Activated naive CD4-positive, alpha-beta T cell treated with anti-CD3 and anti-CD28 coated beads for 36 hours (primary cell): ENCODE measurements around the gene SPAG5. TPM values are rescaled to one million over a fixed set of nuclear protein-coding genes. Genes with fewer than 3 reads are reported as not detected.

ENCODE experiments used
- CTCF ChIA-PET: fragments of 350-600 bp; sonication (Branson Sonifier 250); formaldehyde crosslinking; loops from one replicate; lab custom pipeline; 2021; ENCODE audit warnings: antibody characterized with exemption; lab: Charles Lee
- DNase-seq: peaks from one replicate; pipeline ENCODE4 v3.0.0-alpha.2; 2020
- H3K27ac Mint-ChIP-seq: one replicate; pipeline ENCODE4 v1.8.0; 2021; ENCODE audit warnings: mild to moderate bottlenecking, mixed read lengths
- H3K27me3 Mint-ChIP-seq: one replicate; pipeline ENCODE4 v1.8.0; 2021; ENCODE audit warnings: low read depth, mixed read lengths
- H3K36me3 Mint-ChIP-seq: one replicate; pipeline ENCODE4 v1.8.0; 2021; ENCODE audit warnings: low read depth, mixed read lengths
- H3K4me1 Mint-ChIP-seq: one replicate; pipeline ENCODE4 v1.8.0; 2021; ENCODE audit warnings: low read depth, mixed read lengths
- H3K4me3 Mint-ChIP-seq: one replicate; pipeline ENCODE4 v1.8.0; 2021; ENCODE audit warnings: mild to moderate bottlenecking, moderate library complexity, mixed read lengths
- H3K9me3 Mint-ChIP-seq: one replicate; pipeline ENCODE4 v1.8.0; 2021; ENCODE audit warnings: mixed read lengths
- intact Hi-C: fragments of 100-400 bp; cut with micrococcal nuclease; formaldehyde crosslinking; loops from one replicate; pipeline ENCODE4 v1.15.1; 2023
- total RNA-seq, 2 experiments: library from RNA; stranded (reverse); gene quantifications; one replicate each; pipeline ENCODE4 v1.2.3, GENCODE V29; 2021

SPAG5 gene
- total RNA-seq, 2 experiments from 2014 or later, result 210 to 216 TPM

GRCh38 chr17:28536532-28537218, 62.1 kb downstream of the SPAG5 start:
- H3K4me3 Mint-ChIP-seq, result no peak overlapping the region
- H3K27me3 Mint-ChIP-seq, result no peaks in the 10 kb centered on the region
- H3K9me3 Mint-ChIP-seq, result no peaks in the 10 kb centered on the region
- no peaks in the 10 kb centered on the region for H3K36me3 Mint-ChIP-seq
- H3K4me1 Mint-ChIP-seq, result no peaks in the 10 kb centered on the region
- intact Hi-C loops, result no loop called here
- H3K27ac Mint-ChIP-seq, result no peak overlapping the region
- CTCF ChIA-PET, result interaction anchor here (0.9 to 1.9 kb wide), 8 partner anchors 8 to 120 kb away, joined by 3 to 7 read pairs (median 4); no protein-coding TSS in a partner anchor
- no peak for DNase-seq

DNA sequence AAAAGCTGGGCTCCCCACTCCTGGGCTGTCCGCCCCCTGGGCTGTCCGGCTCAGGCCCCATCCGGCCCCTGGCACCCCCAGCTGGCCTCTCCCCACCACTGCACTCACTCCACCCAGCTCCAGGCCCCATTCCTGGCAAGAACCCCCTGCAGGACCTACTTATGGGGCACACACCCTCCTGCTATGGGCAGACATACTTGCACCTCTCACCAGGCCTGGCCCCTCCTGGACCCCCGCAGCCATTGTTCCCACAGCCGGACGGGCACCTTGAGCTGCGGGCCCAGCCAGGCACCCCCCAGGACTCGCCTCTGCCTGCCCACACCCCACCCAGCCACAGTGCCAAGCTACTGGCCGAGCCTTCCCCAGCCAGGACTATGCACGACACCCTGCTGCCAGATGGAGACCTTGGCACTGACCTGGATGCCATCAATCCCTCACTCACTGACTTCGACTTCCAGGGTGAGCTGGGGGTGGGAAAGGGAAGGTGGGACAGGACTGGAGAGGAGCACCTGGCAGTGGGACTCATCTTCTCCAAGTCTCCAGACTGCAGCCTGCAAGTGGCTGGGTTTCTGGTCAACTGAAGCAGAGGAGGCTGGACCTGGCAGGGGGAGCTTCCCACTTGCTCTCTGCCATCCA, 64.0 kb downstream of the SPAG5 start:
- Mint-ChIP-seq H3K27me3 (no peaks in the 10 kb centered on the region), H3K9me3 (no peaks in the 10 kb centered on the region), H3K4me1 (no peaks in the 10 kb centered on the region), H3K36me3 (no peaks in the 10 kb centered on the region), H3K4me3 (no peak overlapping the region), H3K27ac (no peak overlapping the region)
- intact Hi-C loops, result no loop called here
- CTCF ChIA-PET, result interaction anchor here (0.6 to 0.9 kb wide), 2 partner anchors 9 to 135 kb away, joined by 3 to 5 read pairs; no protein-coding TSS in a partner anchor
- no peak for DNase-seq

GRCh38 chr17:28533091-28533807, 65.6 kb downstream of the SPAG5 start:
- Mint-ChIP-seq H3K9me3 (no peaks in the 10 kb centered on the region), H3K36me3 (no peaks in the 10 kb centered on the region), H3K4me1 (no peaks in the 10 kb centered on the region), H3K27me3 (no peaks in the 10 kb centered on the region), H3K27ac (no peak overlapping the region), H3K4me3 (no peak overlapping the region)
- CTCF ChIA-PET, result no interaction called here
- no peak for DNase-seq
- intact Hi-C loops, result no loop called here

DNA sequence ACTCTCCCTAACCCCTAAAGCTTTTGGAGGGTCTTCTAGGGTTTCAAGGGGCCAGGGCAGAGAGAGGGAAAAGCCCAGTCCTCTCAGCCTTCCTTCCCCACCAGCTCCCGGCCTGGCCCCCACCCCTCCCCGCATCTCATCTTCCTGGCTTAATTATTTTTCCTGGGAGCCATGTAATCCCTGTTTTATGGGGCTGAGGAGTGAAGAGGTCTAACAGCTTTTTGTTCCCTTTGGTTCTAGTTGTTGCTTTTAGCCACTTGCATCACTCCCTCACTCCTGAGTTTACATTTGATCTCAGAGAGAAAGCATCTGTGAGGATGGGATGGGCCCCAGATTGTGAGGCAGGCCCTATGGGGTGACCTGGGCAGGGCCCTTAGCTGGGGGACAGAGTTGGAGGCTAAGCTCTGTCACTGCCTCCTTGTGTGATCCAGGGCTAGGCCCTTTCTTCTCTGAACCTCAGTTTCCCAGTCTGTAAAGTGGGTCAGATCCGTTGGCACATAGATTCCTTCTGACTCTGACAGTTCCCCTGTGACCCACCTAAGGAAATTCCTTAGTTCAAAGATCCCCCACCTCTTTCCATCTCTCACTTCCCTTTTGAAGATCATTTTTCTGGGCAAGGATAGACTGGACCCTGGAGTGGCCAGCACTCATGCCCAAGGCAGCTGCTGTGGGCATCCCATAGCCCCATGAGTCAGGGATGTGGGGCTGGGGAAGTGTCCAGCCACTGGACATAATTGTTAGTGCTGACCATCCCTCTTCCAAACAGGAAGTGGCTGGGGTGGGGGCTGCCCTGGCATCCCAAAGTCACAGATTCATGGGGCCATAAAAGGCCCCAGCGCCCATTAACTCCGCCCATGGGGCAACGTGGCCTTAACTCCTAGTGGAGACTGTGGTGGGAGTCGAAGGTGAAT, 66.5 kb downstream of the SPAG5 start:
- CTCF ChIA-PET, result interaction anchor here (1.0 kb wide), 1 partner anchor 28 kb away, joined by 5 read pairs; no protein-coding TSS in a partner anchor
- no peaks in the 10 kb centered on the region for H3K27me3 Mint-ChIP-seq
- DNase-seq, result no peak
- intact Hi-C loops, result no loop called here
- no peak overlapping the region for H3K27ac Mint-ChIP-seq
- H3K4me3 Mint-ChIP-seq, result no peak overlapping the region
- no peaks in the 10 kb centered on the region for H3K9me3 Mint-ChIP-seq
- no peaks in the 10 kb centered on the region for H3K4me1 Mint-ChIP-seq
- H3K36me3 Mint-ChIP-seq, result no peaks in the 10 kb centered on the region

- DNase-seq, result no peak
- intact Hi-C loops, result no loop called here
- Mint-ChIP-seq H3K4me1 (no peaks in the 10 kb centered on the region), H3K4me3 (no peak overlapping the region), H3K9me3 (no peaks in the 10 kb centered on the region), H3K36me3 (no peaks in the 10 kb centered on the region), H3K27ac (no peak overlapping the region), H3K27me3 (no peaks in the 10 kb centered on the region)
- CTCF ChIA-PET, result interaction anchor here (0.5 kb wide), 2 partner anchors 10 to 103 kb away, joined by 4 to 5 read pairs; no protein-coding TSS in a partner anchor
Observed at GRCh38 chr17:28530926-28531325, 67.9 kb downstream of the SPAG5 start.

DNA sequence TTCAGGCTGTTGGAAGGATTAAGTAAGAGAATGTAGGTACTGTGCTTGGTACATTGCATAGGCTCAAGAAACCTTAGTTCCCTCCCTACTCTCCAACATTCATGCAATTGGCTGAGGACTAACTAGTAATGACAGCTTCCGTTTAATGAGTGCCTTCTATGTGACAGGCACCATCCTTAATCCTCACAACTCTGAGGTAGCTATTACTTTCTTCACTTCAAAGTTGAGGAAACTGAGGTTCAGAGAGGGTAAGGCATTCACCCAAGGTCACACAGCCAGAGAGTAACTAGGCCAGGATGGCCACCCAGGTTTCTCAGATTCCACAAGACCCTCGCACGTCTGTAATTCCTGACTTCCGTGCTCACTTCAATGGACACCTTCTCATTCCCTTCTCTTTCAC, 68.6 kb downstream of the SPAG5 start:
- Mint-ChIP-seq H3K27ac (no peak overlapping the region), H3K4me3 (no peak overlapping the region), H3K9me3 (no peaks in the 10 kb centered on the region), H3K36me3 (no peaks in the 10 kb centered on the region), H3K4me1 (no peaks in the 10 kb centered on the region), H3K27me3 (no peaks in the 10 kb centered on the region)
- DNase-seq, result no peak
- CTCF ChIA-PET, result no interaction called here
- intact Hi-C loops, result no loop called here

- no peaks in the 10 kb centered on the region for H3K36me3 Mint-ChIP-seq
- no peaks in the 10 kb centered on the region for H3K4me1 Mint-ChIP-seq
- no peaks in the 10 kb centered on the region for H3K27me3 Mint-ChIP-seq
- intact Hi-C loops, result no loop called here
- H3K27ac Mint-ChIP-seq, result no peak overlapping the region
- CTCF ChIA-PET, result interaction anchor here (0.8 to 1.2 kb wide), 3 partner anchors 8 to 610 kb away, joined by 3 read pairs; no protein-coding TSS in a partner anchor
- H3K9me3 Mint-ChIP-seq, result no peaks in the 10 kb centered on the region
- no peak for DNase-seq
- no peak overlapping the region for H3K4me3 Mint-ChIP-seq
Observed at GRCh38 chr17:28529013-28529400, 69.8 kb downstream of the SPAG5 start.

- no peaks in the 10 kb centered on the region for H3K4me1 Mint-ChIP-seq
- intact Hi-C loops, result no loop called here
- H3K36me3 Mint-ChIP-seq, result no peaks in the 10 kb centered on the region
- no peak for DNase-seq
- no peaks in the 10 kb centered on the region for H3K27me3 Mint-ChIP-seq
- H3K27ac Mint-ChIP-seq, result no peak overlapping the region
- no peaks in the 10 kb centered on the region for H3K9me3 Mint-ChIP-seq
- H3K4me3 Mint-ChIP-seq, result no peak overlapping the region
- CTCF ChIA-PET, result interaction anchor here (0.8 to 1.2 kb wide), 4 partner anchors 9 to 611 kb away, joined by 3 read pairs; no protein-coding TSS in a partner anchor
Observed at GRCh38 chr17:28528327-28529012, 70.4 kb downstream of the SPAG5 start.

GRCh38 chr17:28527859-28528258, 71.0 kb downstream of the SPAG5 start:
- H3K27me3 Mint-ChIP-seq, result no peaks in the 10 kb centered on the region
- H3K4me1 Mint-ChIP-seq, result no peaks in the 10 kb centered on the region
- no peak overlapping the region for H3K4me3 Mint-ChIP-seq
- H3K36me3 Mint-ChIP-seq, result no peaks in the 10 kb centered on the region
- H3K27ac Mint-ChIP-seq, result no peak overlapping the region
- no peak for DNase-seq
- CTCF ChIA-PET, result interaction anchor here (0.9 kb wide), 1 partner anchor 33 kb away, joined by 3 read pairs; no protein-coding TSS in a partner anchor
- H3K9me3 Mint-ChIP-seq, result no peaks in the 10 kb centered on the region
- intact Hi-C loops, result no loop called here
